ENCODE measurements around the gene UBAP1L.
"Not testable (repeated sequence)": the region's sequence is repeated elsewhere in the genome, so short reads cannot be mapped to it uniquely, and the experiment has no call there.

The UBAP1L gene

GRCh38 chr15:65099801-65100200, 15.2 kb downstream of the UBAP1L start:
- not testable (repeated sequence) for DNase-seq (ENCODE audit: low read depth in 3 of 3)

- DNase-seq (ENCODE audit: low read depth in 3 of 3): no peak
Measured at GRCh38 chr15:65099336-65099735, 15.7 kb downstream of the UBAP1L start.

- no peak for DNase-seq (ENCODE audit: low read depth in 3 of 3)
Measured at GRCh38 chr15:65097651-65098263, 17.2 kb downstream of the UBAP1L start.

- DNase-seq (ENCODE audit: low read depth in 3 of 3): no peak
Measured at GRCh38 chr15:65096481-65097385, 18.3 kb downstream of the UBAP1L start.

- DNase-seq (ENCODE audit: low read depth in 3 of 3): no peak
Measured at GRCh38 chr15:65095747-65096104, 19.3 kb downstream of the UBAP1L start.

GRCh38 chr15:65095011-65095746, 19.8 kb downstream of the UBAP1L start:
- no peak for DNase-seq (ENCODE audit: low read depth in 3 of 3)

- no peak for DNase-seq (ENCODE audit: low read depth in 3 of 3)
Measured at GRCh38 chr15:65094294-65094995, 20.6 kb downstream of the UBAP1L start.

GRCh38 chr15:65093793-65094170, 21.2 kb downstream of the UBAP1L start:
- not testable (repeated sequence) for DNase-seq (ENCODE audit: low read depth in 3 of 3)

- DNase-seq (ENCODE audit: low read depth in 3 of 3): no peak
Measured at GRCh38 chr15:65092911-65093792, 21.8 kb downstream of the UBAP1L start.

GRCh38 chr15:65091946-65092770, 22.8 kb downstream of the UBAP1L start:
- DNase-seq (ENCODE audit: low read depth in 3 of 3): no peak

- DNase-seq (ENCODE audit: low read depth in 3 of 3): no peak
Measured at GRCh38 chr15:65089206-65089824, 25.7 kb downstream of the UBAP1L start.

GRCh38 chr15:65088643-65089021, 26.4 kb downstream of the UBAP1L start:
- DNase-seq (ENCODE audit: low read depth in 3 of 3): no peak

- no peak for DNase-seq (ENCODE audit: low read depth in 3 of 3)
Measured at GRCh38 chr15:65087873-65088642, 26.9 kb downstream of the UBAP1L start.

GRCh38 chr15:65087411-65087810, 27.6 kb downstream of the UBAP1L start:
- no peak for DNase-seq (ENCODE audit: low read depth in 3 of 3)

- DNase-seq (ENCODE audit: low read depth in 3 of 3): no peak
Measured at GRCh38 chr15:65086680-65087111, 28.3 kb downstream of the UBAP1L start.

GRCh38 chr15:65085990-65086679, 28.9 kb downstream of the UBAP1L start:
- DNase-seq (ENCODE audit: low read depth in 3 of 3): no peak

- DNase-seq (ENCODE audit: low read depth in 3 of 3): no peak
Measured at GRCh38 chr15:65085207-65085753, 29.7 kb downstream of the UBAP1L start.

Data from stimulated activated CD4-positive, alpha-beta T cell treated with anti-CD3 and anti-CD28 coated beads, TNF-alpha, amount 100 ng/mL, for 48 hours (primary cell).